Activated CD4-positive, alpha-beta T cell treated with anti-CD3 and anti-CD28 coated beads for 1 hour (primary cell): ENCODE measurements around the gene PCF11.
"Not testable (repeated sequence)": the region's sequence is repeated elsewhere in the genome, so short reads cannot be mapped to it uniquely, and the experiment has no call there.

Experiments
- DNase-seq: peaks from one replicate; pipeline ENCODE4 v3.0.0-alpha.2; 2020

PCF11 gene

DNA sequence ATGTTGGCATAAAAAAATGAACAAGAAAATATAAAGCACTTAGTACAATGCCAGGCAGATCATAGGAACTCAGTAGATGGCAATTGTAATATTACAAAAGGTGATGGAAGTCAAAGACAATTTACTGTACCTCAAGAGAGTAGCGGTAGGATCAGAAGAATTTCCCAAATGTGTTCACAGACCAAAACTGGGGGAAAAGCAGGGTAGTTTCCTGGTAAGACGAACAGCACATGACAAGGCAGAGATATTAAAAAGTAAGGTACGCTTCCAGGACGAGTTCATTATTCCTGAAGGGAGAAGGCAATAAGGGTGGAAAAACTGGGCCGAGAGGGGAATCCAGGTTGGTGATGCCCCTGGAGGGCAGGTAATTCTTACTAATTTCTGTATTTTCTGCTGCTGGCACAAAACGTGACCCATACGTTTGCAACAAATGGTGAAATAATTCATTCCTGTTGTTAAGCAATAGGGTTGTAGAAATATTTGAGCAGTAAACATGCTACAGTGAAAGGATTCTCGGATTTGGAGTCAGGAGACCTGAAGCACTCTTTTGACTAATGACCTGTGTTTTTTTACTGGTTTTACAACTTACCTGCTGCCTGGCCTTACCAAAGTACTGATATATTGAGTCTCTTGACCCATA lies 35.8 kb downstream of the PCF11 start:
- no peak for DNase-seq

- peak; percentile 73 for DNase-seq
Measured at GRCh38 chr11:83193315-83194280, 36.7 kb downstream of the PCF11 start, which contains the start of gene ANKRD42. ANKRD42 (plus strand) TSS chr11:83193712; CDS start chr11:83194671, 959 bp downstream.

GRCh38 chr11:83194281-83195142 lies 37.6 kb downstream of the PCF11 start:
- DNase-seq, result peak; percentile 37

DNA sequence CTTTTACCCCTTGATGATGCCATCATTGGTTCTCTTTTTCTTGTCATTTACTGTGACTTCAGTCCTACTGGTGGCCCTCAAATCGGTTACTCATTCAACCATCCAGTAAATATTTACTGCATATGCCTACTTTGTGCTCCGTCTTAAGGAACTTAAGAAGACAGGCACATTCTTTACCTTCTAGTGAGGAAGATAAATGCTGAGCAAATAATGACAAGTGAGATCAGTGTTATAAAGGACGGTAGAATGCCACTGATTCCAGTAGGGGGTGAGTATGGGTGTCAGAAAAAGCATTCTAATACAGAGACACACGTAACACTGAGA lies 38.2 kb downstream of the PCF11 start:
- DNase-seq, result no peak

- DNase-seq, result no peak
Measured at GRCh38 chr11:83195649-83196048, 38.7 kb downstream of the PCF11 start.

DNA sequence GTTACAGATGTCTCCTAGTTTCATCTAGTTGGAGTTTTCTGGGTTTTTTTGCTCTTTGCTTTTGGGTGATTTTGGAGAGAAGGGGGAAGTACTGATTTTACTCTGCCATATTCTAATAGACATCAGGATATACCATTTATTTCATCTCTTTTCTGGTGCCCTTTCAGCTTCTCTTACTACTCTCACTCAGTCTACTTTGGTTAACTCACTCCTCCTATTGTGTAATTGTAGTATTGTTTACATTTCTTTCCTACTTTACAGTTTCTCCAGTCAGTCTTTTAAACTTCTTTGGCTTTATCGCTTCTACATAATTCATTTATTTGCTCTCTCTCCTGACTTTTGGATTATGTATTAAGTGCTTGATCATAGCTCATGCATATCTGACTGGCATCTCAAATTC lies 43.1 kb downstream of the PCF11 start:
- DNase-seq, result no peak

DNA sequence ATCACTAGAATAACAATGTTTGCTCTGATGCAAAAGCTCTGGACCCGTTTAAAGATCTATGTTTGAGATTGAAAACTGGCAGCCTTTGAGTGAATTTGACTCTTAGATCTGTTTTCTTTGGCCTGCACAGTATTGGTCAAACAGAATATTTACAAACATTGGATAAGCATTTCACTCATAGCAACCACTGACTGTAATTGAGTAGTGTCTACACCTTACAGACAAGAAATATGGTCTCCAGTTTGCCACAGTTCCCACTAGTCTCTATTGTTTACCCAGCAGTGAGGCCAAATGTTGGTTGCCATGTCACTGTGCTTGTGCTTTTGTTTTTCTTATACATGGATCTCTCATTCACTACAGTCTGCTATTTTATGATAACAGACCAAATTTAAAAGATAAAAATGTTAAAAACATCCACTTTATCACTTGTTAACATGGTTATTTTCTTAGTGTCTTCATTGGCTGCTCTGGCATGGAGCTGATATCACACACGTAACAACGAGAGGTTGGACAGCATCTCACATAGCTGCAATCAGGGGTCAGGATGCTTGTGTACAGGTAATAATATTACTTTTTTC lies 48.8 kb downstream of the PCF11 start:
- DNase-seq, result no peak

DNA sequence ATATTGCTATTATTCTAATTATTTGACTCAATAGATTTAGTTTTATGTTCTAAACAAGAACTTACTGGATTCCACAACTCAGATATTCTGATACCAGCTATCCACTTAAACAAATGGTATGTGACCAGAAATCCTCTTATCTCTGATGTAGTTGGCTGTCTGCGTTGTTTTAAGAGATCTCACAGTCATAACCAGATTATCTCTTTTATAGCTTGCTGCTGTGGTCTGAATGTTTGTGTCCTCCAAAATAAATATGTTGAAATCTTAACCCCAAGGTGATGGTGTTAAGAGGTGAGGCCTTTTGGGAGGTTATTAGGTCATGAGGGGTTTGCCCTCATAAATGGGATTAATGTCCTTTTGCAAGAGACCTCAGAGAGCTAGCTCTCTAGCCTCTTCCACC lies 49.3 kb downstream of the PCF11 start:
- DNase-seq, result no peak

DNA sequence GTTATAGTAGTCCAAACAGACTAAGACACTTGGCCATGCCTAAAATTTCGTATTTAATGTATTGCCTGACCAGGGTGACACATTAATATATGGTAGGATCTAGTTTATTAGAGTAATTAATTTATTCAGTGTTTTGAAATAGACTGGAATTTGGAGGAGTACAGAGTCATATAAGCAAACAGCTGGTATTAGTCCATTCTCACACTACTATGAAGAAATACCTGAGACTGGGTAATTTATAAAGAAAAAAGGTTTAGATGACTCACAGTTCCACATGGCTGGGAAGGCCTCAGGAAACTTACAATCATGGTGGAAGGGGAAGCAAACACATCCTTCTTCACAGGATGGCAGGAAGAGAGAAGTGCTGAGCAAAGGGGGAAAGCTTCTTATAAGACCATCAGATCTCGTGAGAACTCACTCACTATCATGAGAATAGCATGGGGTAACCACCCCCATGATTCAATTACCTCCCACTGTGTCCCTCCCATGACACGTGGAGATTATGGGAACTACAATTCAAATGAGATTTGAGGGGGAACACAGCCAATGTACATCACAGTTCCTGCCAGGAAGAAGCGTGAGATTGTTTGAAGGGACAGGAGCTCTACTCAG lies 49.9 kb downstream of the PCF11 start:
- DNase-seq, result not testable (repeated sequence)

DNA sequence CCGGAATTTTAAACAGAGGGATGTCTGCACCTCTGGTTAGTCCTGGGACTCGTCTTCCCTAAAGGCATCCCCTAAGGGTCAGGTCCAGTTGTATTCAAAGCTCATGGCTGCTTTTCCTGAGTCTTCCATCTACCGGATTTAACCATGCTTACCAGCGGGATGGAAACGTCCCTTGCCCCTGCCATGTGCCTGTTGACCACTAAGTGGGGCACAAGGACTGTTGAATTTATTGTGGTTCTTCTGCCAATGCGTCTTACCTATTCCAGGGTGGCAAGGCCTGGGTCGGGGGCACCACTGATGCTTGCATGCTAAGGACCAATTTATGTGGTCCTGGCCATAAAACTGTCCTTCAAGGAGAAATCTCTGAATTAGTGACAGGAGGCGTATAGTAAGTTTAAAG lies 62.2 kb downstream of the PCF11 start:
- DNase-seq, result no peak

DNA sequence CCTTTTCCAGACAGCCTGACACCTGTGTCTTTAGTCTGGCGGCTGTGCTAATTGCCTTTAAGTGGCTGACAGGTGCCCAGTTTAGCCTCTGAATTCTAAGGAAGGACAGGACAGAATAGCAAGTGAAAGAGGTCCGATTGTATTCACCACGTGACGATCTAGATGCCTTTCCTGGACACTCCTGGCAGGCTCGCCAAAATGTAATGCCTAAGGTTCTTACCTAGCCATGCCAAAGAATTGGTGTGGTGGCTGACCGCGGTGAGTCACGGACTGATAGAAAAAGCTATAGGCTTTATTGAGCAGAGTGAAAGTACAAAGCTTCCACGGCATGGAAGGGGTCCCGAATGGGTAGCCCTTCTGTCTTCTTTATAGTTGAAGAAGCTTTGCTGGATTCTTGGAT lies 63.3 kb downstream of the PCF11 start:
- no peak for DNase-seq

DNA sequence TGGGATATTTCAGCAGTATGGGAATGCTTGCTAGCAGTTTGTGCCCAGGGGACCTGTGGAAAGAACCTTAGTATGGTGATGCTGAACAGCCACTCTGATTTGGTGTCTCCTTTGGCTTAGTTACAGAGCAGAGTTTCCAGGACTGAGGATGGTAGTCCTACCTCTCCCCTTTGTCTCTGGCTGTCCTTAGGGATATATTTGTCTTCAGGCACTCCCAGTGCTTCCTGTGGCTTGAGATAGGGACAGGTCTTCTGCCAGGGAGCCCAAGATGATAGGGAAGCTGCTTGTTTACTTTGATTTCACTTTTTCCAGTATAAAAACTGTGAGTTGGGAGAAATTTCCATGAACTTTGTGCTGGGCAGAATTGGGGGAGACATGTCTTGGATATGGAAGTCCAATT lies 64.8 kb downstream of the PCF11 start:
- no peak for DNase-seq

DNA sequence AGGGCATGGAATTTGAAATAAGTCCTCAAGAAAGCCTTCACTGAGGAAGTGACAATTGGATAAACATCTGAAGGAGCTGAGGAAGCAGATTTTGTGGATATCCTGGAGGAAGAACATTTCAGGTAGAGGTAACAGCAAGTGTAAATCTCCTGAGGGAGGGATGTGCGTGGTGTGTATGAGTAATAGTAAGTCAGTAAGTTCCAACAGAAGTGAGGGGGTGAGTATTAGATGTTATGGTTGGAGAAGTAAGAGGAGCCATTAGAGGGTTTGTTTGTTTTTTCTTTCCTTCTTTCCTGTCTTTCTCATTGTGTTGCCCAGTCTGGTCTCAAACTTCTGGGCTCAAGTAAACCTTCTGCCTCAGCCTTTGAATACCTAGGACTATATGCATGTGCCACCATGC lies 65.6 kb downstream of the PCF11 start:
- DNase-seq, result no peak

DNA sequence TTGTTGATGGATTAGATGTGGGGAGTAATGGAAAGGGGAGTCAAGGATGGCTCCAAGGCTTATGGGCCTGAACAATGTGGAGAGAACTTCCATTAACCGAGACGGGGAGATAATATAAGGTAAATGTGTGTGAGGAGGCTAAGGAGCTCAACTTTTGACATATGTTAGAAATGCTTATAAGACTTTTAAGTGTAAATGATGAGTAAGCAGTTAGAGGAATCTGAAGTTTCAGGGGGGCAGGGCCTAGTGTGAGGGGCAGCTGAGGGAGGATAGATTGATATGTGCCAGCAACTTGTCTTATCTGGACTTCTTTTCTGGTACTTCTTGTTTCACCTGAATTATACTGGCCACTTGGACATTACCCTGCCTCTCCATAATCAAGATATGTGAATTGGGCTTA lies 66.5 kb downstream of the PCF11 start:
- DNase-seq, result no peak

GRCh38 chr11:83235825-83236224 lies 78.9 kb downstream of the PCF11 start:
- DNase-seq, result no peak
